Measurements from ENCODE around the gene FAM47C.
"Not testable (repeated sequence)": the region's sequence is repeated elsewhere in the genome, so short reads cannot be mapped to it uniquely, and the experiment has no call there.

Gene FAM47C

GRCh38 chrX:36978886-36979285 lies 29.3 kb upstream of the FAM47C start:
- DNase-seq: no peak
- H3K4ac ChIP-seq (ENCODE audit: low read depth, low read length): no peak overlapping the region
- no peak overlapping the region for H2BK15ac ChIP-seq (replicated peaks; ENCODE audit: low read depth)
- H3K4me1 ChIP-seq (ENCODE audit: control insufficient read depth, low read depth, low read length): no peaks in the 10 kb centered on the region
- H3K18ac ChIP-seq (ENCODE audit: low read length): no peak overlapping the region
- no peak overlapping the region for H3K56ac ChIP-seq (ENCODE audit: low read length)
- no peaks in the 10 kb centered on the region for H3K79me1 ChIP-seq (ENCODE audit: low read length)
- H3K9ac ChIP-seq (ENCODE audit: low read length): no peak overlapping the region
- H3K79me2 ChIP-seq (ENCODE audit: control insufficient read depth, insufficient read depth, low read length): no peaks in the 10 kb centered on the region
- H3K23ac ChIP-seq (ENCODE audit: low read length): no peak overlapping the region
- no peak overlapping the region for H3K4me3 ChIP-seq (ENCODE audit: low read length)
- no peaks in the 10 kb centered on the region for H3K27me3 ChIP-seq (ENCODE audit: insufficient read depth, low read length, poor library complexity)
- H4K8ac ChIP-seq (ENCODE audit: low read depth, low read length): no peak overlapping the region
- H3K27ac ChIP-seq (ENCODE audit: low read depth, low read length): no peak overlapping the region
- H4K5ac ChIP-seq (ENCODE audit: low read length): no peak overlapping the region
- no peaks in the 10 kb centered on the region for H3K36me3 ChIP-seq (ENCODE audit: control insufficient read depth, insufficient read depth, low read length)
- no peak overlapping the region for H2BK5ac ChIP-seq (ENCODE audit: low read length)
- no peak overlapping the region for H2AK5ac ChIP-seq (ENCODE audit: low read length)
- no CpG with 5 or more reads among the region's 2 CpGs for WGBS (ENCODE audit: extremely low coverage, insufficient coverage, low lambda C conversion rate)
- no peak overlapping the region for H2BK120ac ChIP-seq (ENCODE audit: low read depth, low read length)
- H3K4me2 ChIP-seq (ENCODE audit: low read length): no peak overlapping the region

GRCh38 chrX:36983831-36984230 lies 24.3 kb upstream of the FAM47C start:
- H4K5ac ChIP-seq (ENCODE audit: low read length): no peak overlapping the region
- H3K79me2 ChIP-seq (ENCODE audit: control insufficient read depth, insufficient read depth, low read length): no peaks in the 10 kb centered on the region
- no peak overlapping the region for H3K9ac ChIP-seq (ENCODE audit: low read length)
- no peaks in the 10 kb centered on the region for H3K27me3 ChIP-seq (ENCODE audit: insufficient read depth, low read length, poor library complexity)
- H4K8ac ChIP-seq (ENCODE audit: low read depth, low read length): no peak overlapping the region
- WGBS (ENCODE audit: extremely low coverage, insufficient coverage, low lambda C conversion rate): no CpG with 5 or more reads among the region's 3 CpGs
- no peak overlapping the region for H2BK15ac ChIP-seq (replicated peaks; ENCODE audit: low read depth)
- H3K4me3 ChIP-seq (ENCODE audit: low read length): no peak overlapping the region
- H3K23ac ChIP-seq (ENCODE audit: low read length): no peak overlapping the region
- H3K4me1 ChIP-seq (ENCODE audit: control insufficient read depth, low read depth, low read length): no peaks in the 10 kb centered on the region
- H3K4me2 ChIP-seq (ENCODE audit: low read length): no peak overlapping the region
- H3K18ac ChIP-seq (ENCODE audit: low read length): no peak overlapping the region
- H3K79me1 ChIP-seq (ENCODE audit: low read length): no peaks in the 10 kb centered on the region
- H2AK5ac ChIP-seq (ENCODE audit: low read length): no peak overlapping the region
- DNase-seq: peak; percentile 62
- no peak overlapping the region for H3K27ac ChIP-seq (ENCODE audit: low read depth, low read length)
- no peak overlapping the region for H2BK5ac ChIP-seq (ENCODE audit: low read length)
- no peak overlapping the region for H2BK120ac ChIP-seq (ENCODE audit: low read depth, low read length)
- H3K56ac ChIP-seq (ENCODE audit: low read length): no peak overlapping the region
- H3K4ac ChIP-seq (ENCODE audit: low read depth, low read length): no peak overlapping the region
- no peaks in the 10 kb centered on the region for H3K36me3 ChIP-seq (ENCODE audit: control insufficient read depth, insufficient read depth, low read length)

- H3K18ac ChIP-seq (ENCODE audit: low read length); H4K8ac ChIP-seq (ENCODE audit: low read depth, low read length); H3K4me2 ChIP-seq (ENCODE audit: low read length); H3K79me2 ChIP-seq (ENCODE audit: control insufficient read depth, insufficient read depth, low read length); H3K27ac ChIP-seq (ENCODE audit: low read depth, low read length); H2AK5ac ChIP-seq (ENCODE audit: low read length); H3K23ac ChIP-seq (ENCODE audit: low read length); H3K79me1 ChIP-seq (ENCODE audit: low read length); H3K36me3 ChIP-seq (ENCODE audit: control insufficient read depth, insufficient read depth, low read length); H2BK120ac ChIP-seq (ENCODE audit: low read depth, low read length); H3K4me3 ChIP-seq (ENCODE audit: low read length); H3K56ac ChIP-seq (ENCODE audit: low read length); H3K9ac ChIP-seq (ENCODE audit: low read length); H3K4me1 ChIP-seq (ENCODE audit: control insufficient read depth, low read depth, low read length); H3K4ac ChIP-seq (ENCODE audit: low read depth, low read length); H4K5ac ChIP-seq (ENCODE audit: low read length); H2BK5ac ChIP-seq (ENCODE audit: low read length); H3K27me3 ChIP-seq (ENCODE audit: insufficient read depth, low read length, poor library complexity); H2BK15ac ChIP-seq (replicated peaks; ENCODE audit: low read depth): not testable (repeated sequence)
- DNase-seq: peak; percentile 48
- WGBS (ENCODE audit: extremely low coverage, insufficient coverage, low lambda C conversion rate): no CpG with 5 or more reads among the region's 89 CpGs
These were observed 22.6 kb upstream of the FAM47C start for GRCh38 chrX:36985416-36986209.

- H4K5ac ChIP-seq (ENCODE audit: low read length): no peak overlapping the region
- H3K23ac ChIP-seq (ENCODE audit: low read length): no peak overlapping the region
- no peak overlapping the region for H3K4ac ChIP-seq (ENCODE audit: low read depth, low read length)
- H3K79me2 ChIP-seq (ENCODE audit: control insufficient read depth, insufficient read depth, low read length): no peaks in the 10 kb centered on the region
- no peak overlapping the region for H3K9ac ChIP-seq (ENCODE audit: low read length)
- DNase-seq: no peak
- H2BK5ac ChIP-seq (ENCODE audit: low read length): no peak overlapping the region
- no peak overlapping the region for H3K18ac ChIP-seq (ENCODE audit: low read length)
- no peak overlapping the region for H4K8ac ChIP-seq (ENCODE audit: low read depth, low read length)
- no peak overlapping the region for H2BK120ac ChIP-seq (ENCODE audit: low read depth, low read length)
- no peak overlapping the region for H3K27ac ChIP-seq (ENCODE audit: low read depth, low read length)
- H3K4me2 ChIP-seq (ENCODE audit: low read length): no peak overlapping the region
- no peaks in the 10 kb centered on the region for H3K36me3 ChIP-seq (ENCODE audit: control insufficient read depth, insufficient read depth, low read length)
- no peaks in the 10 kb centered on the region for H3K4me1 ChIP-seq (ENCODE audit: control insufficient read depth, low read depth, low read length)
- no CpG with 5 or more reads among the region's 34 CpGs for WGBS (ENCODE audit: extremely low coverage, insufficient coverage, low lambda C conversion rate)
- no peaks in the 10 kb centered on the region for H3K79me1 ChIP-seq (ENCODE audit: low read length)
- no peak overlapping the region for H3K56ac ChIP-seq (ENCODE audit: low read length)
- no peaks in the 10 kb centered on the region for H3K27me3 ChIP-seq (ENCODE audit: insufficient read depth, low read length, poor library complexity)
- no peak overlapping the region for H2BK15ac ChIP-seq (replicated peaks; ENCODE audit: low read depth)
- no peak overlapping the region for H2AK5ac ChIP-seq (ENCODE audit: low read length)
- H3K4me3 ChIP-seq (ENCODE audit: low read length): no peak overlapping the region
These were observed 21.9 kb upstream of the FAM47C start for GRCh38 chrX:36986231-36986630.

GRCh38 chrX:36987212-36987611 lies 21.0 kb upstream of the FAM47C start:
- H4K5ac ChIP-seq (ENCODE audit: low read length); H3K79me2 ChIP-seq (ENCODE audit: control insufficient read depth, insufficient read depth, low read length); H3K9ac ChIP-seq (ENCODE audit: low read length); H3K27me3 ChIP-seq (ENCODE audit: insufficient read depth, low read length, poor library complexity); H3K4me3 ChIP-seq (ENCODE audit: low read length); H3K4me1 ChIP-seq (ENCODE audit: control insufficient read depth, low read depth, low read length); H3K27ac ChIP-seq (ENCODE audit: low read depth, low read length); H2BK15ac ChIP-seq (replicated peaks; ENCODE audit: low read depth); H2AK5ac ChIP-seq (ENCODE audit: low read length); H3K79me1 ChIP-seq (ENCODE audit: low read length); H3K56ac ChIP-seq (ENCODE audit: low read length); H3K4ac ChIP-seq (ENCODE audit: low read depth, low read length); H3K18ac ChIP-seq (ENCODE audit: low read length); H3K23ac ChIP-seq (ENCODE audit: low read length); H3K36me3 ChIP-seq (ENCODE audit: control insufficient read depth, insufficient read depth, low read length); H2BK120ac ChIP-seq (ENCODE audit: low read depth, low read length); DNase-seq; H4K8ac ChIP-seq (ENCODE audit: low read depth, low read length); H3K4me2 ChIP-seq (ENCODE audit: low read length); H2BK5ac ChIP-seq (ENCODE audit: low read length): not testable (repeated sequence)
- no CpG with 5 or more reads among the region's 1 CpG for WGBS (ENCODE audit: extremely low coverage, insufficient coverage, low lambda C conversion rate)

GRCh38 chrX:37000140-37000539 lies 8.0 kb upstream of the FAM47C start:
- H3K27ac ChIP-seq (ENCODE audit: low read depth, low read length): no peak overlapping the region
- H3K36me3 ChIP-seq (ENCODE audit: control insufficient read depth, insufficient read depth, low read length): no peaks in the 10 kb centered on the region
- H4K5ac ChIP-seq (ENCODE audit: low read length): no peak overlapping the region
- H3K23ac ChIP-seq (ENCODE audit: low read length): no peak overlapping the region
- H2BK5ac ChIP-seq (ENCODE audit: low read length): no peak overlapping the region
- H3K4ac ChIP-seq (ENCODE audit: low read depth, low read length): no peak overlapping the region
- no peak overlapping the region for H2AK5ac ChIP-seq (ENCODE audit: low read length)
- H3K79me1 ChIP-seq (ENCODE audit: low read length): no peaks in the 10 kb centered on the region
- peak; percentile 4 for DNase-seq
- no peaks in the 10 kb centered on the region for H3K27me3 ChIP-seq (ENCODE audit: insufficient read depth, low read length, poor library complexity)
- no CpG with 5 or more reads among the region's 9 CpGs for WGBS (ENCODE audit: extremely low coverage, insufficient coverage, low lambda C conversion rate)
- H2BK120ac ChIP-seq (ENCODE audit: low read depth, low read length): no peak overlapping the region
- H2BK15ac ChIP-seq (replicated peaks; ENCODE audit: low read depth): no peak overlapping the region
- no peaks in the 10 kb centered on the region for H3K79me2 ChIP-seq (ENCODE audit: control insufficient read depth, insufficient read depth, low read length)
- no peak overlapping the region for H4K8ac ChIP-seq (ENCODE audit: low read depth, low read length)
- H3K4me3 ChIP-seq (ENCODE audit: low read length): no peak overlapping the region
- H3K18ac ChIP-seq (ENCODE audit: low read length): no peak overlapping the region
- no peak overlapping the region for H3K9ac ChIP-seq (ENCODE audit: low read length)
- no peaks in the 10 kb centered on the region for H3K4me1 ChIP-seq (ENCODE audit: control insufficient read depth, low read depth, low read length)
- H3K56ac ChIP-seq (ENCODE audit: low read length): no peak overlapping the region
- no peak overlapping the region for H3K4me2 ChIP-seq (ENCODE audit: low read length)
